NB4 (cell line): Measurements from ENCODE around the gene TRPC6.
"Not testable (repeated sequence)": the region's sequence is repeated elsewhere in the genome, so short reads cannot be mapped to it uniquely, and the experiment has no call there.

ENCODE experiments used
- DNase-seq: peaks from one replicate; pipeline ENCODE4 v3.0.0; 2010; ENCODE audit warnings: low read depth
- H3K4me3 ChIP-seq: one replicate; pipeline ENCODE4 v1.5.1; 2011; ENCODE audit warnings: mild to moderate bottlenecking, low read depth, low read length, moderate library complexity
- CTCF ChIP-seq: IDR thresholded peaks from one replicate; pipeline ENCODE4 v1.5.1; 2012; ENCODE audit warnings: low read depth, low read length
- MAX ChIP-seq: IDR thresholded peaks from 2 replicates; pipeline ENCODE4 v1.6.1; 2011; ENCODE audit warnings: low read depth, low read length
- MYC ChIP-seq: IDR thresholded peaks from 2 replicates; pipeline ENCODE4 v1.6.1; 2011; ENCODE audit warnings: low read depth, low read length
- POLR2A ChIP-seq: IDR thresholded peaks from 2 replicates; pipeline ENCODE4 v1.6.1; 2011; ENCODE audit warnings: mild to moderate bottlenecking; ENCODE audit not compliant: insufficient read length; ENCODE audit errors: extremely low read depth

The TRPC6 gene

DNA sequence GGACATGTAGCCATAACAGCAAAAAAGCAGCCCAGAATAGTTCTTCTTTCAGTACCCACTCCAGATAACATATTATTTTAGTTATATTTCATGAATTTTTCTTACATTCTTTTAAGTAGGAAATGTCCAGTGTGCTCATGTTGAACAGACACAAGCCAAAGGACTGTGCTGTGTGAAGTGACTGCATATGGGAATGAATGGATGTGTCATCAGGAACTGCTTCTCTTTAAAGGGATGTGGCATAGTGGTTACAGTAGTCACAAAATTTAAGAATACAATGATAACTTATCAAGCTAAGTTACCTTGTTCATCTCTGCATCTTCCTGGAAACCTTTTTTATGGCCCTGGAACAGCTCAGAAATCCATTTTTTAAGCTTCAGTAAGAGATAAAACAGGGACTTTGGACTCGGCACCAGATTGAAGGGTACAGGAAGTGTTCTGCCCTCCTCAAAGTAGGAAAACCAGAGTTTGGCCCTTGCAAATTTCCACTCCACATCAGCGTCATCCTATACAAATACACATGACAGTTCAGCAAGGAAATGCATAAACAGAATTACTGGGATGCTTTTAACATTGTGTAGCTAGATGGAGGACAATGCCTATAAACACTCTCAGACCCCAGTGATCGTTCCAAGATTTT is 112.8 kb downstream of the TRPC6 start:
- TF ChIP-seq MAX (no peak), CTCF (no peak), MYC (no peak), POLR2A (no peak)
- H3K4me3 ChIP-seq: no peak overlapping the region
- DNase-seq: no peak

- no peak overlapping the region for H3K4me3 ChIP-seq
- no peak for TF ChIP-seq CTCF
- TF ChIP-seq POLR2A: no peak
- no peak for DNase-seq
These were observed 113.4 kb downstream of the TRPC6 start for GRCh38 chr11:101470419-101470818.

DNA sequence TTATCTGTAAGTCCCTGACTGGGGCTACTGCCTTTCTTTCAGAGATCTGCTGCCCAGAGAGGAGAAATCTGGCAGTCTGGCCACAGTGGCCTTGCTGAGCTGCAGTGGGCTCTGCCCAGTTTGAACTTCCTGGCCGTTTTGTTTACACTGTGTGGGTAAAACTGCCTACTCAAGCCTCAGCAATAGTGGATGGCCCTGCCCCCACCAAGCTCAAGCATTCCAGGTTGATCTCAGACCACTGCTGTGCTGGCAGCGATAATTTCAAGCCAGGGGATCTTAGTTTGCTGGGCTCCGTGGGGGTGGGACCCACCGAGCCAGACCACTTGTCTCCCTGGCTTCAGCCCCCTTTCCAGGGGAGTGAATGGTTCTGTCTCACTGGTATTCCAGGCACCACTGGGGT is 117.5 kb downstream of the TRPC6 start:
- no peak for DNase-seq
- TF ChIP-seq MYC (no peak), CTCF (no peak), POLR2A (no peak)
- H3K4me3 ChIP-seq: no peak overlapping the region

DNA sequence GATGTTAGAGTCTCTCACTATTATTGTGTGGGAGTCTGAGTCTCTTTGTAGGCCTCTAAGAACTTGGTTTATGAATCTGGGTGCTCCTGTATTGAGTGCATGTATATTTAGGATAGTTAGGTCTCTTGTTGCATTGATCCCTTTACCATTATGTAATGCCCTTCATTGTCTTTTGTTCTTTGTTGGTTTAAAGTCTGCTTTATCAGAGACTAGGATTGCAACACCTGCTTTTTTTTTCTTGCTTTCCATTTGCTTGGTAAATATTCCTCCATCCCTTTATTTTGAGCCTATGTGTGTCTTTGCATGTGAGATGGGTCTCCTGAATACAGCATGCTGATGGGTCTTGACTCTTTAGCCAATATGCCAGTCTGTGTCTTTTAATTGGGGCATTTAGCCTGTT is 119.4 kb downstream of the TRPC6 start:
- not testable (repeated sequence) for H3K4me3 ChIP-seq, DNase-seq

DNA sequence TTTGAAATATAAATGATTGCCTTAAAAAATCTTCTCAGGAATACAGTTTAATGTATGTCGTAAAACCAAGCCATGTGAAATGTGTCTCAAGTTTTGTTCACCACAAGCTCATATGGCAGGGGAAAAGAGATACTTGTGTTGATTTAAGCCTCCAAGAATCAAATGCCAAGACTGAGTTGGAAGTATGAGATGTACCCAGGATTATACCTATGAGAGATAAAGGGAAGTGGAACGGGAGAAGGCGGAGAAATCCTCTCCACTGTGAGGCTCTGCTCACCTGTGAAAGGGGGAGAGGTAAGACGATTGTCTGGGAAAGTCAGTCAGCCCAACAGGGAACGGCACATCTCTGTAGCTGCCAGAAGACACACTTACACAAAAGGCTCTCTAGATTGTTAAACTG is 124.8 kb downstream of the TRPC6 start:
- no peak for TF ChIP-seq POLR2A
- DNase-seq: no peak
- no peak overlapping the region for H3K4me3 ChIP-seq

- no peak for DNase-seq
- TF ChIP-seq MAX (no peak), CTCF (no peak), MYC (no peak), POLR2A (no peak)
- H3K4me3 ChIP-seq: no peak overlapping the region
These were observed 125.6 kb downstream of the TRPC6 start for GRCh38 chr11:101458161-101458560.

DNA sequence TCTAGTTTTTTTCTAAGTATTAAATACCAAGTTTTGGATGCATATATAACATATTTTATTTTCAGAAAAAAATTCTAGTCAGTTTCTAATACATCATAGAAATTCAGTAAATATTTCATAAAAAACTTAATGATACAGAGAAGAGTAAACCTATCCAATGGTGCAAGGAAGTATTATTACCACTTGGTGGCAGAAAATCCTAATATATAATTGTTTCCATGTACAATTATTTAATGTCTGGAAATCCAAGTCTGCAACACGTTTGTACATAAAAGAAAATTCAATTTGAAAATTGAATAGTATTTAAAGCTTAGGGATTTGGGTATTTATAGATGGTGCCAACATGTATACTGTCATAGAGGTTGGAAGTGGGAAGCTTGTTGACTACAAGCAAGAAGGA is 127.0 kb downstream of the TRPC6 start:
- no peak overlapping the region for H3K4me3 ChIP-seq
- DNase-seq: no peak
- TF ChIP-seq POLR2A (no peak), MYC (no peak)

- no peak for TF ChIP-seq CTCF
- TF ChIP-seq MAX: no peak
- TF ChIP-seq POLR2A: no peak
- TF ChIP-seq MYC: no peak
- no peak for DNase-seq
These were observed 130.1 kb downstream of the TRPC6 start for GRCh38 chr11:101453682-101454081.

More at GRCh38 chr11:101453682-101454081, 130.1 kb downstream of the TRPC6 start:
- H3K4me3 ChIP-seq: no peak overlapping the region
